Measurements from ENCODE around the gene BRINP3. TPM values are rescaled to one million over a fixed set of nuclear protein-coding genes. Genes with fewer than 3 reads are reported as not detected.

The BRINP3 gene
- total RNA-seq, 2 donors from 2014 or later = 3.0 to 17.0 TPM

DNA sequence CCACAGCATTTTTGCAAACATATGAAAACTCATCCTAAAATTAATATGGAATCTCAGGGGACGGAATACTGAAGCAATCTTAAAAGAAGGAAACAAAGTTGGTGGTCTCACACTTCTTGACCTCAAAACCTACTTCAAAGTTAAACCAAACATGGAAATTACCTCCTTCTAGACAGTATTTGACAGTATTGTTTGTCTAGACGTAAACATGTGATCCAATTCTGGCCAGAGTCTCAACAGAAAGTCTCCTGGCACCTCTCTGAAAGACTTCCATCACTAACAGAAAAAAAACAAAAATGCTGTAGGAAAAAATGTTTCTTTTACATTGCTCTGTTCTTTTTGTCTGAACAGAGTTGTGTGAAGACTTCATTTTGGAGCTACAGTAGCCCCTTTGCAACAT, 99.7 kb downstream of the BRINP3 start:
- TF ChIP-seq POLR2A (IDR thresholded peaks at IDR 0.05) (no peak), POLR2AphosphoS5 (IDR thresholded peaks at IDR 0.05) (no peak), CTCF (IDR thresholded peaks at IDR 0.05) (no peak)
- WGBS = 62% methylated on average over 2 of the region's 2 CpGs
- Histone ChIP-seq H3K36me3 (no peaks in the 10 kb centered on the region), H3K4me1 (replicated peaks) (no peaks in the 10 kb centered on the region), H3K9me3 (no peaks in the 10 kb centered on the region), H3K27me3 (replicated peaks; ENCODE audit: insufficient read depth) (no peaks in the 10 kb centered on the region), H3K27ac (no peak overlapping the region), H3K4me3 (no peak overlapping the region)
- intact Hi-C loops (cut with DNase I) = no loop called here
- no peak for DNase-seq (ENCODE audit: low spot score)

DNA sequence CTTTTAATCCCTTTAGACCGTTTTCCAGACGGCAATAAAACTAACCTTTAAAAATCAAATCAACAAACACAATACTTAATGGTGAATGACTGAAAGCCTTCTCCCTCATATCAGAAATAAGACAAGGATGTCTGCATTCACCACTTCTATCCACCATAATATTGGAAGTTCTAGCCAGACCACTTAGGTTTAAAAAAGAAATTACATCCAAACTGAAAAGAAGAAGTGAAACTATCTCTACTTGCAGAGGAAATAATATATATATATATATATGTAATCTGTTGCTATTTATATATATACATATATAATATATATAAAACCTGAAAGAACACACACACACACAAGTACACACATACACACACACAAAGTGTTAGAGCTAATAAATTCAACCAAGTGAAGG, 100.4 kb downstream of the BRINP3 start:
- Histone ChIP-seq H3K4me1 (replicated peaks) (no peaks in the 10 kb centered on the region), H3K27ac (no peak overlapping the region), H3K27me3 (replicated peaks; ENCODE audit: insufficient read depth) (no peaks in the 10 kb centered on the region), H3K36me3 (no peaks in the 10 kb centered on the region), H3K9me3 (no peaks in the 10 kb centered on the region), H3K4me3 (no peak overlapping the region)
- no peak for TF ChIP-seq CTCF (IDR thresholded peaks at IDR 0.05)
- intact Hi-C loops (cut with DNase I) = no loop called here
- DNase-seq (ENCODE audit: low spot score) = no peak
- 27% methylated on average over 2 of the region's 2 CpGs for WGBS

GRCh38 chr1:190376044-190376443, 101.6 kb downstream of the BRINP3 start:
- WGBS = 48% methylated on average over 1 of the region's 1 CpG
- intact Hi-C loops (cut with DNase I) = no loop called here
- TF ChIP-seq POLR2A (IDR thresholded peaks at IDR 0.05) = no peak
- no peak for TF ChIP-seq POLR2AphosphoS5 (IDR thresholded peaks at IDR 0.05)
- TF ChIP-seq CTCF (IDR thresholded peaks at IDR 0.05) = no peak
- Histone ChIP-seq H3K9me3 (no peaks in the 10 kb centered on the region), H3K4me3 (no peak overlapping the region), H3K4me1 (replicated peaks) (no peaks in the 10 kb centered on the region), H3K27me3 (replicated peaks; ENCODE audit: insufficient read depth) (no peaks in the 10 kb centered on the region), H3K36me3 (no peaks in the 10 kb centered on the region), H3K27ac (no peak overlapping the region)
- no peak for DNase-seq (ENCODE audit: low spot score)

- peak in 2 of 4 experiments; percentile 20 to 37 for TF ChIP-seq CTCF (IDR thresholded peaks at IDR 0.05)
- TF ChIP-seq POLR2A (IDR thresholded peaks at IDR 0.05) = no peak
- TF ChIP-seq POLR2AphosphoS5 (IDR thresholded peaks at IDR 0.05) = no peak
- Histone ChIP-seq H3K9me3 (no peaks in the 10 kb centered on the region), H3K36me3 (no peaks in the 10 kb centered on the region), H3K4me3 (no peak overlapping the region), H3K27ac (no peak overlapping the region), H3K27me3 (replicated peaks; ENCODE audit: insufficient read depth) (no peaks in the 10 kb centered on the region), H3K4me1 (replicated peaks) (no peaks in the 10 kb centered on the region)
- DNase-seq (ENCODE audit: low spot score) = no peak
- intact Hi-C loops (cut with DNase I) = no loop called here
- WGBS = 50% methylated on average over 2 of the region's 2 CpGs
These were observed 103.8 kb downstream of the BRINP3 start for GRCh38 chr1:190373705-190374336.

DNA sequence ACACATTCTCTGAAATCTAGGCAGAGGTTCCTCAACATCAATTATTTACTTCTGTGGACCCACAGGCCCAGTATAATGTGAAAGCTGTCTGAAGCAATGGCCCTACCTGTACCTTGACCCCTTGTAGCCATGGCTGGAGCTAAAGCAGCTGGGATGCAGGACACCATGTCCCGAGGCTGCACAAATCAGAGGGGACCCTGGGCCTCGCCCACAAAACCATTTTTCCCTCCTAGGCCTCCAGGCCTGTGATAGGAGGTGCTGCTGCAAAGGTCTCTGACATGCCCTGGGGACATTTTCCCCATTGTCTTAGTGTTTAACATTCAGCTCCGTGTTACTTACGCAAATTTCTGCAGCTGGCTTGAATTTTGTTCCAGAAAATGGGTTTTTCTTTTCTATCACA, 110.5 kb downstream of the BRINP3 start:
- TF ChIP-seq CTCF (IDR thresholded peaks at IDR 0.05) = no peak
- no peak for TF ChIP-seq POLR2A (IDR thresholded peaks at IDR 0.05)
- no peak for TF ChIP-seq POLR2AphosphoS5 (IDR thresholded peaks at IDR 0.05)
- Histone ChIP-seq H3K4me3 (no peak overlapping the region), H3K9me3 (no peaks in the 10 kb centered on the region), H3K27me3 (replicated peaks; ENCODE audit: insufficient read depth) (no peaks in the 10 kb centered on the region), H3K27ac (no peak overlapping the region), H3K36me3 (no peaks in the 10 kb centered on the region), H3K4me1 (replicated peaks) (no peaks in the 10 kb centered on the region)
- intact Hi-C loops (cut with DNase I) = no loop called here
- DNase-seq (ENCODE audit: low spot score) = no peak
- WGBS = 91% methylated on average over 4 of the region's 4 CpGs
